ENCODE results near the gene MIS12. TPM values are rescaled to one million over a fixed set of nuclear protein-coding genes. Genes with fewer than 3 reads are reported as not detected.

The MIS12 gene
- total RNA-seq, 4 donors from 2014 or later = 9.1 to 45.3 (median 19.3) TPM

- no peak overlapping the region for H3K27ac ChIP-seq
- no peak for DNase-seq
- H3K9me3 ChIP-seq = no peaks in the 10 kb centered on the region
- H3K27me3 ChIP-seq = no peaks in the 10 kb centered on the region
- intact Hi-C loops (cut with DNase I; ENCODE audit: low total_unique reads) = no loop called here
- H3K4me3 ChIP-seq = no peak overlapping the region
- no peak for TF ChIP-seq CTCF (IDR thresholded peaks at IDR 0.05 in 4 of 5, conservative IDR thresholded peaks at IDR 0.05 in 1 of 5)
- no peak for TF ChIP-seq POLR2A (IDR thresholded peaks at IDR 0.05)
- ATAC-seq = no peak
- H3K4me1 ChIP-seq = no peaks in the 10 kb centered on the region
- in situ Hi-C loops (cut with MboI; ENCODE audit: low sequenced_read_pairs in 4 of 4) = no loop called here
- H3K36me3 ChIP-seq = no peaks in the 10 kb centered on the region
These were observed 22.4 kb downstream of the MIS12 start for GRCh38 chr17:5508810-5509209.

DNA sequence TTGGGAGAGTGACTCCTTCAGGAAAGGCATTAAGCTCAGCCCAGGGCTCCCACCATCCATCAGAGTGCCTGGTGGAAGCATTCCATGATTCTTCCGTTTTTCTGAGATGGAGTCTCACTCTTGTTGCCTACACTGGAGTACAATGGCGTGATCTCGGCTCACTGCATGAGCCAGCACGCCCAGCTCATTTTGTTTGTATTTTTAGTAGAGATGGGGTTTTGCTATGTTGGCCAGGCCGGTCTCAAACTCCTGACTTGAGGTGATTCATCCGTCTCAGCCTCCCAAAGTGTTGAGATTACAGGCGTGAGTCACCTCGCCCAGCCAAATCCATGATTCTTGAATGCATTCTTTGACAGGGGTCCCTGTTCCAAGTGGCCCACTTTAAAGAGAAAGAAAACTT is 23.1 kb downstream of the MIS12 start:
- intact Hi-C loops (cut with DNase I; ENCODE audit: low total_unique reads) (no loop called here), in situ Hi-C loops (cut with MboI; ENCODE audit: low sequenced_read_pairs in 4 of 4) (no loop called here)
- Histone ChIP-seq H3K4me3 (no peak overlapping the region), H3K36me3 (no peaks in the 10 kb centered on the region), H3K27me3 (no peaks in the 10 kb centered on the region), H3K4me1 (no peaks in the 10 kb centered on the region), H3K27ac (no peak overlapping the region), H3K9me3 (no peaks in the 10 kb centered on the region)
- DNase-seq (no peak), ATAC-seq (no peak)
- TF ChIP-seq CTCF (IDR thresholded peaks at IDR 0.05 in 4 of 5, conservative IDR thresholded peaks at IDR 0.05 in 1 of 5) (no peak), POLR2A (IDR thresholded peaks at IDR 0.05) (no peak)

- ATAC-seq (no peak), DNase-seq (no peak)
- no peaks in the 10 kb centered on the region for H3K9me3 ChIP-seq
- no peak overlapping the region for H3K27ac ChIP-seq
- H3K27me3 ChIP-seq = no peaks in the 10 kb centered on the region
- H3K36me3 ChIP-seq = no peaks in the 10 kb centered on the region
- intact Hi-C loops (cut with DNase I; ENCODE audit: low total_unique reads) = no loop called here
- in situ Hi-C loops (cut with MboI; ENCODE audit: low sequenced_read_pairs in 4 of 4) = no loop called here
- no peak overlapping the region for H3K4me3 ChIP-seq
- H3K4me1 ChIP-seq = no peaks in the 10 kb centered on the region
- TF ChIP-seq POLR2A (IDR thresholded peaks at IDR 0.05) (no peak), CTCF (IDR thresholded peaks at IDR 0.05 in 4 of 5, conservative IDR thresholded peaks at IDR 0.05 in 1 of 5) (no peak)
These were observed 24.4 kb downstream of the MIS12 start for GRCh38 chr17:5510771-5511170.

GRCh38 chr17:5511401-5512225 is 25.2 kb downstream of the MIS12 start:
- H3K4me1 ChIP-seq = no peaks in the 10 kb centered on the region
- no peak overlapping the region for H3K27ac ChIP-seq
- in situ Hi-C loops (cut with MboI; ENCODE audit: low sequenced_read_pairs in 4 of 4) (no loop called here), intact Hi-C loops (cut with DNase I; ENCODE audit: low total_unique reads) (no loop called here)
- ATAC-seq (no peak), DNase-seq (no peak)
- no peaks in the 10 kb centered on the region for H3K27me3 ChIP-seq
- TF ChIP-seq CTCF (IDR thresholded peaks at IDR 0.05 in 4 of 5, conservative IDR thresholded peaks at IDR 0.05 in 1 of 5) (no peak), POLR2A (IDR thresholded peaks at IDR 0.05) (no peak)
- H3K36me3 ChIP-seq = no peaks in the 10 kb centered on the region
- no peak overlapping the region for H3K4me3 ChIP-seq
- no peaks in the 10 kb centered on the region for H3K9me3 ChIP-seq
